ENCODE results near the gene UBA5.

UBA5 gene

DNA sequence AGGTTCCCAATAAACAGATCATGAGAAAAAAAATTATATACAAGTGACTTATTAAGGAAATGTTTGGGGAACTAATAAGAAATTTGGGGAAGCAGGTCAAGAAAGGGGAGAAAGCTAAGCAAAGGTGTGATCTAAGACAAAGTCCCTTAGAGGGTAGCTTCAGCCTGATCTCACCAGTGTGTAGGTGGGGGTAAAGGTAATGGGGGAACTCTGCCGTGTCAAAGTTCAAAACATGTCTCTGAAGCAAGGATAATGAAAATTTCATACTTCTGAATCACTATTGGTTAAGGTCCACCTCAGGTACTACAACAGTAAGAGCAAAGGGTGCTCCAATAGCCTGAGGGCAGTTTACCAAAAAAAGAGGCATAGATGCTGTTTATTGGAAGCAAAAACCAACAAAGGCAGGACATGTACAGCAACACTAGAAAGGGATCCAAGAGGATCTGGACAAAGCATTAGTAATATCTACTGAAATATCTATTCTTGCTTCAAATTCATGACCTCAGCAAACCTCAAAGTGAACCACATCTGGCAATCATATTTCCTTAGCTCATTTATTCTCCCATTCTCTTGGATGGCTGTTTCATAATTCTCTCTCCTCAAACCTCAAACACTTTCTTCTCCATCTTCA, 7.4 kb upstream of the UBA5 start:
- DNase-seq = no peak

DNA sequence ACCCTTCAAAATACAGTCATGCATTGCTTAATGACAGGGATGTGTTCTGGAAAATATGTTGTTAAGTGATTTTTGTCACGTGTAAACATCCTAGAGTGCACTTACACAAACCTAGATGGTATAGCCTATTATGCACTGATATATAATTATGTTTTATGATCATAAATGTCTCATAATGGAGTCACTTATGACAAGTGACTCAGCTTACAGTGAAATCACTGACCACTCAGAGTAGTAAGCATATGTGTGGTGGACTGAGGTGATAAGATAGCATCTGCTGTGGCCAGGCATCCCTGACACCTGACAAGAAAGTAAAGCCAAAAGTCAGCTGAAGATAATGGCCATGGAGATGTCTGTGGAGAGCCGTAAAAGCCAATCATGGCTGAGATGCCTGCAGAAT, 5.9 kb upstream of the UBA5 start:
- no peak for DNase-seq

DNA sequence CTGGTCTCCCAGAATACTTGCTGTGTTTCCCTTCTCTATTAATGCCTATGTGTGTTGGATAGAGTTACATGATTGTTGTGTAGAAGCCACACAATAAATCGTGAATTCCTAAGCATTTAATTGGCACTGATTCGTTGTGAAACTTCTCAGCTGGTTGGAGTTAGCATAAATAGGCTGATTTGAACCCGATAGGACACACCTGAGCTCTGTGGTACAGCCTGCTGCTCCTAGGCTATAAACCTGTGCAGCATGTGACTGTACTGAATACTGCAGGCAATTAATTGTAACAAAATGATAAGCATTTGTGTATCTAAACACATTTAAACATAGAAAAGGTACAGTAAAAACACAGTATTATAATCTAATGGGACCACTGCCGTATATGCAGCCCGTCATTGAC, 5.4 kb upstream of the UBA5 start:
- DNase-seq = no peak

DNA sequence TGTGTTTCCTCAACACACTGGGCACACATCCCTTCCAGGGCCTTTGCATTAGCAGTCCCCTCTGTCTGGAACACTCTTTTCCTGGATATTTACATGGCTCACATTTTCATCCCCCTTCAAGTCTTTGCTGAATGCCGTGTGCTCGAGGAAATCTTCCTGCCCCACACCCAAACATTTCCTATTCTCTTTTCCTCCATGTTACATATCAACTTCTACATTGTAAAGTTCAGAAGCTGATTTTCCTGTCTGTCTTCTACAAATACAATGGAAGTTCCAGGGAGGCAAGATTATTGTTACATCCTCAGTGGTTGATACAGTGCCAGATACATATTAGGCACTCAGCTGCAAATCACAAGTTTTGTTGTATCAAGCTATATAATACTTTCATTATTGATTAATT, 4.7 kb upstream of the UBA5 start:
- no peak for DNase-seq

DNA sequence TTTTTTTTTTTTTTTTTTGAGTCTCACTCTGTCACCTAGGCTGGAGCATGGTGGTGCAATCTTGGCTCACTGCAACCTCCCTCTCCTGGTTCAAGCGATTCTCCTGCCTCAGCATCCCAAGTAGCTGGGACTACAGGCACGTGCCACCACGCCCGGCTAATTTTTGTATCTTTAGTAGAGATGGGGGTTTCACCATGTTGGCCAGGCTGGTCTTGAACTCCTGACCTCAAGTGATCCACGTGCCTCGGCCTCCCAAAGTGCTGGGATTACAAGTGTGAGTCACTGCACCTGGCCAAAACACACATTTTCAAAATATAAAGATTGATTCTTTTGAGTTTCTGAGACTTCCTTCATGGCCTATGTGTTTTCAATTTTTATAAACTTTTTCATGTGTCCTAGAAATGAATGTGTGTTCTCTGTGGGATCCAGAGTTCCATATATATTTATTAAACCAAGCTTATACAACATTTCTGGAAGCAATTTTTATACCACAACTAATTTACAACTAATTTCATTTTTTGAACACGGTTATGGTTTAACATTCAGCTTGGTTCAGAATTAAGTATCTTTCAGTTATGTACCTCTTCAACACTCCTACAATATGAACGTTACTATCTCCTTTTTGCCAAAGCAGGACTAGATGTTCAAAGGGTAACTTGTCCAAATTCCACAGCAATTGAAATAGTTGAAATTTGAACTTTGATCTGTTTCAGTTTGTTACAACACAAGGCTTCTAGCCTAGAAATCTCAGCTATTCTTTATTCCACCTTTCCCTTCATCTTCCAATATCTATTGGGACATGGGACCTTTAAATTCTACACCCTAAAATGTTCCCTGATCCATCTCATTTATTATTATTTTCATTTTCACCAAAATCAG, 2.0 kb upstream of the UBA5 start:
- no peak for DNase-seq

DNA sequence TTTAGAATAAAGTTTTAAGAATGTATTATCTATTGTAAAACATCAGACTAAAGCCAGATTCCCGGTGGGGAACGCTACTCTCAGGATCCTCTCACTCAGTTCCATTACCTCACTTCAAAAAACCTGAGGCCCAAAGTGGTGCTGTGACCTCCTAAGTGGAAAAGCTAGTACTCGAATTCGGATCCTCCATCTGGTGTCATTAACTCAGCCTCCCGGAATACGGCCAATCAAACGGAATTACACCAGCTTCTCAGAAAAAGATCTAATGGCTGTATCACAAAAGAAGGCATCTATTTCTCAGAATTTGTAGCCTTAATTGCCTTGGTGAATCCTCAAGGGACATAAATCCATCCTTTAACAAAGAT, 1.1 kb upstream of the UBA5 start:
- DNase-seq = no peak

DNA sequence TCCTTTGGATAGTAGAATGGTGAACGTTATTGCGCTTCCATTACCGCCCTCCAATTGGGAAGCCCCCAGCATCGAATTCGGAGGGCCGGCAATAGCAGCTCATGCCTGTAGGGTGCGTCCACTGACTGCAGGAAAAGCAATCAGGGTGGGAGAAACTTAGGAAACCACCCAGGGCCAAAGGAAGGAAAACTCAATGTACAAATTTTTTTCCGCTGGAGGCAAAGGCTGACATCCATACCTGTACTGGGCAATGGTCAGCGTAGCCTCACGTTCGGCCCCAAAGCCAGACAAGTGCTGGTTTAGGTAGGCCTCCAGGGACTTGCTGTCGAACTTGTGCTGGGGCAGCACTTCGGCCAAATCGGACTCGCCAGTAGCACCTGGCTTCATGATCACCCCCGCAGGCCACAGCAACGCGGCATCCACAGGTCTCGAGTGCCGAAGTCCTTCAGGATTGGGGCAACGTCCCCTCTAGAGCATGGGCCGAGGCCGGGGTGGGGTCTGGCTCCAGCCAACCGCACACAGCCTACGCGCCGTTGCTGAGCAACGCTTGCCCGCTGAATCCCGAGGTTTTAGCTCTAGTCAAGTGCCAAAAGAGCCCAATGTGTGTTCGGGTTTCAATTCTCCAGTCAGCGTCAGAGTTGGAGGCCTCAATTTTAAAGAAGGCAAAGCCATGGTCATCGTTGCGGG, 621 bp upstream of the UBA5 start, which contains the start of gene ACAD11:
Gene ACAD11, minus strand, starts transcription at position 445 of the 687 bp plus-strand sequence. Its CDS starts 58 bp downstream, at position 387.
- peak; percentile 89 for DNase-seq

DNA sequence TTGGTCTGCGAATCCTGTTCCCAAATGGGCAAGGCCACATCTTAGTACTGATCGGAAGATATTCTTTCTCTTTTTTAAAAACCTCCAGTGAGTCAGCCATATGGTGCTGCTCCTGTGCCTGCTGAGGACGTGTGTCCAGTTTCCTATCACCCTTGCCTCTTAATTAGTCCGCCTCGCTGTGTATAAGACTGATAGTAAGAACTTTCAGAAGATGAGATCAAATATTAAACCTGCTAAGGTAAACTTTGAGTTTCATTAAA, 612 bp downstream of the UBA5 start:
- no peak for DNase-seq

DNA sequence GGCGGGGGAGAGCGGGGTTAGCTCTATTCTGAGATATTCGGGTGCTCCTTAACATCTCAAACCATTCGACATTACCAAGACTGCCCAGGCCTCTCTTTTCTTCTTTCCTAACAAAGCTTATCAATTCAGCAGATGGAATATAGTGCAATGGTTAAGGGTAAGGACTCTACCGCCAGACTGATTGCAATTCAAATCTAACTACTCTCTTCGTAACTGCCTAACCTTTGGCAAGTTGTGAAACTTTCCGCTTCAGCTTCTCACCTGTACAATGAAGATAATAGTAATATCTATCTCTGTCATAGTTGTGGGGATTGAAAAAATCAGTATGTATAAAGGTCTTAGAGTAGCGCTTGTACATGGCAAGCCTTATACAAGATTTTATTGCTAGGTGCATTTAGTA, 972 bp downstream of the UBA5 start:
- DNase-seq = peak; percentile 16

DNA sequence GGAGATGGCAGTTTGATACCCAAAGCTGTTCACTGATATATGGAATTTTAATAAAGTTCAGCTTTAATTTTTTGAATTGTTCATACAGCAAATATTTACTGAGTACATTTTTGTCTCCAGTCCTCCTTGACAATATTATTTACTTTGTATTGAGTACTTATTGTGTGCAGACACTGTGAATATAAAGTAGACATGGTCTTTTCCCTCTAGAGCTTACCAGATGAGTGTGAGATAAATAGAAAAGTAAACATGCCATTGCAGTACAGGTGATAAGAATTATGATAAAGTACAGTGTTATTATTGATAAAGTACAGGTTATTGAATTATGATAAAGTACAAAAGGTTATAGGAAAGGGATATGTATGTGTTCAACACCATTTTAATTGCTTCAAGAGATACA, 2.1 kb downstream of the UBA5 start:
- no peak for DNase-seq

DNA sequence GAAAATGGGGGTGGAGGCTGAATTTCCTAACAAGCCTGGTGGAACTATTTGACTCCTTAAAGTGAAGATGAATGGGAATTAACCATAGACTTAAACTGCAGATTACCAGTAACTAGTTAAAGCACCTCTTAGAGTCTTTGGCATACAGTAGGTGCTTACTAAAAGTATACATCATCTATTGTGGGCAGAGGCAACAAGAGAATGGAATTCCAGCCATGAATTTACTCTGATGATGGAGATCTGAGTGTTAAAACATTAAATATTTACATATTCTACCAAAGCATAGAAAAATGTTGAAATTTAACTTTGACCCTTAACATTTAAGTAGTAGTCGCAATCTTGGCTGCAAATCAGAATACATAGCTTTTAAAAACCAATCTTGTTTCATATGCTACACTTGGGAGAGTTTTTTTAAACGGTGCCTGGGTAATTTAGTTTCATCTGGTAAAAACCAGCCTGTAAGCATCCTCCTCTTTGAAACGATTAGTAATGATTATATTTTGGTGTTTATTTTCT, 5.2 kb downstream of the UBA5 start:
- no peak for DNase-seq

DNA sequence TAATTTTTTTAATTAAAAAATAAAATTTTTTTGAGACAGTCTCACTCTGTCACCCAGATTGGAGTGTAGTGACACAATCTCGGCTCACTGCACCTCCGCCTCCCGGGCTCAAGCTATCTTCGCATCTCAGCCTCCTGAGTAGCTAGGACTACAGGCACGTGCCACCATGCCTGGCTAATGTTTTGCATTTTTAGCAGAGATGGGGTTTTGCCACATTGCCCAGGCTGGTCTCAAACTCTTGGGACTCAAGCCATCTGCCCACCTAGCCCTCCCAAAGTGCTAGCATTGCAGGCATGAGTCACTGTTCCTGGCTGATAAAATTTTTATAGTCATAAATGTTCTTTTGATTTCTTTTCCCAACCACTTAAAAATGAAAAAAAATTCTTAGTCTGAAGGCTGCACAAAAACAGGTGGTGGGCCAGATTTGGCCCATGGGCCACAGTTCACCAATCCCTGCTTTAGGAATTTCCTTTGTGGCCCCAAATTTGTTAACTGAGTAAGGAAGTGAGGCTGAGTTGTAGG, 9.2 kb downstream of the UBA5 start:
- DNase-seq = no peak

DNA sequence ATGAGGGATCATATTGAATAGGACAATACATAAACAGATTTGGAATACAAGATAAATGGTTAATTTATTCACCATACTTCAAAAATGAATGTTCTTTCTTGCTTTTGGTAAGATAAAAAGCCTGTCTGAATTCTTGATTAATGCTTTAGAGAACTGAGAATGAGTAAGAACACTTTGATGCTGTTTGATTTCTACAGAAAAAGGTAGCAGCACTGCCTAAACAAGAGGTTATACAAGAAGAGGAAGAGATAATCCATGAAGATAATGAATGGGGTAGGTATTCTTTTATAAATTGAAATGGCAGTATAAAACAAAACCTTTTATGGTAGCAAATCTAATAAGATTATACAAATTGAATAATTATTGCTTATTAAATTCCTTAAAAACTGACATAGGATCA, 15.3 kb downstream of the UBA5 start:
- DNase-seq = no peak

DNA sequence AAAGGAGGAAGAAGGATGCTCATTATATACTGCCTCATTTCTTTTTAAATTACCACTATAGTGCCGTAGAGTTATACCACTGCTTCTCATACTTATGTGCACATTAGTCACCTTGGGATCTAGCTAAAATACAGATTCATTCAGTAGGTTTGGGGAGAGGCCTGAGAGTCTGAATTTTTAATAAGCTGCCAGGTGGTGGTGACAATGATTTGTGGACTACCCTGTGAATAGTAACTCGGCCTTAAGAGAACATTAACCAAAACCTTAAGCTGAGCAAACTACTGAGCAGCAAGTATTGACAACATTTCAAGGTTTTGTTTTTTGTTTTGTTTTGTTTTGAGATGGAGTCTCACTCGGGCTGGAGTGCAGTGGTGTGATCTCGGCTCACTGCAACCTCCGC, 19.8 kb downstream of the UBA5 start:
- no peak for DNase-seq

DNA sequence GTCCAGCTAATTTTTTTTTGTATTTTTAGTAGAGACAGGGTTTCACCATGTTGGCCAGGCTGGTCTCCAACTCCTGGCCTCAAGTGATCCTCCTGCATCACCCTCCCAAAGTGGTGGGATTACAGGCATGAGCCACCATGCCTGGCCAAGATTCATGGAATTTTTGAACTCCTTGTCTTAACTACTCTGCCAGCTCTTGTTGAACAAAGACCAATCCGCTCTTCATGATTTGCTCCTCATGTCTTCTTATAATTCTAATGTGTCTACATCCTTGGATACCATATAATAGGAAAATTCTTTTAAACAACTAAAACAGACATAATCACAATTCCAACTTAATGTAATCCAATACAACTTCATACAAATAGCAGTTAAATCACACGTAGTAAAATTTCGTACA, 21.3 kb downstream of the UBA5 start:
- DNase-seq = no peak

DNA sequence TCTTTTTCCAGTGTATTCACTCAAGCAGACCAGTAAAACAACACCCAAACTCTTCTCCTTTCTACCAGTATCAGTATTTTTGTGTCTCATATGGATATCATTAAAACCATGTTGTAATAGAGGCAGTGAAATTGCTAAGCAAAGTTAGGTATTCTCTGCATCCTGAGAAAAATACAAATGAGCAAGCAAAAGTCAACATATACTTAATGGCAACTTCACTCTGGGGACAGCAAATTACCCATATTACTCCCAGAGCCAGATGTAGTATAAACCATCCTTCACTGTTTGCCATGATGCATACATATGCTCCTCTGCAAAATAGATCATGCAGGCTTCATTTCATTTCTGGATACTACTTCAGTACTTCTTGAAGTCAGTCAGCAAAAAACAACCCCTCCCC, 22.1 kb downstream of the UBA5 start:
- DNase-seq = no peak

DNA sequence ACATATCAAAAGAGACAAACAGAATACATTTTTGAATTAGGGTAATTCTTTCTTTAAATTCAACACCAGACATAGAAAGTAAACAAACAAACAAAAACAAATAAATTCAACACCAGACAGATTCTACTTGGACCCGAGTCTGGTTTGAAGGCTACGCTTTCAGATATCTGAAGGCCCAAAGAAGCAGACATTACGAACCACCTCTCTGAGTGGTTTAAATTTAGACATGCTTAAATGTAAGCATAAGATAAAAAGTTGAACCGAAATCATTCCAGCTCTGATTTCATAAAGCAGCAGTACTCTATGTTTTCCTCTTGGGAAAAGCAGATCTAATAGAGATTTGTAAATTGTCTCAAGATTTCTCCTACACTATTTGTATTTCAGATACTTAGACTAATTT, 29.9 kb downstream of the UBA5 start:
- DNase-seq = no peak

DNA sequence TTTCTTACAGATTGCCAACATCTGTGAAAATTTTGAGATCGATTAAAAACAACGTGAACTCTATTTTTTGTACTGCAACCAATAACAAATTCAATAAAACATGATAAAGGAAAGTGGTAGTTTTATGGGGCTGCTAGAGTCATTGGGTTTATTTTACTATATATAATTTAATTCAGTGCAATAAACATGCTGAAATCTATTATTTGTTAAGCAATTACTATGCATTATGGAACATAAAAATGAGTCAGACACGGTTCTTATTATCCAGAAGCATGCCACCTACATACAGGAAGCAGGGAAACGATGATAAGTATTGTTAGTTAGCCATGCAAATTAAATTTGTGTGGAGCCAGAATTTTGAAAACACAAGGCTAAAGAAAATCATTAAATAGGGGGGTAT, 34.9 kb downstream of the UBA5 start:
- no peak for DNase-seq

DNA sequence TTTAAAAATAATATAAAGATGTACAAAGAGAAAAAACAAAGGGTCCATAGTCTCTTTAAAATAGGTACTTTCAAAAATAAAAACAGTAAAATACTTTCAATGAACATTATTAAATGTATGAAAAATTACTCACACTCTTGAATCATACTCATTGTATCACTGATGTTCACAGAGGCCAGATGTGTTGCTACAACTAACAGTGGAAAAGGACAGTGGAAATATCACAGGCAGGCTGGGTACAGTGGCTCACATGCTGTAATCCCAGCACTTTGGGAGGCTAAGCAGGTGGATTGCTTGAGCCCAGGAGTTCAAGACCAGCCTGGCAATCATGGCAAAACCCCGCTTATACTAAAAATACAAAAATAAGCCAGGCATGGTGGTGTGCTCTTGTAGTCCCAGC, 35.3 kb downstream of the UBA5 start:
- DNase-seq = no peak

DNA sequence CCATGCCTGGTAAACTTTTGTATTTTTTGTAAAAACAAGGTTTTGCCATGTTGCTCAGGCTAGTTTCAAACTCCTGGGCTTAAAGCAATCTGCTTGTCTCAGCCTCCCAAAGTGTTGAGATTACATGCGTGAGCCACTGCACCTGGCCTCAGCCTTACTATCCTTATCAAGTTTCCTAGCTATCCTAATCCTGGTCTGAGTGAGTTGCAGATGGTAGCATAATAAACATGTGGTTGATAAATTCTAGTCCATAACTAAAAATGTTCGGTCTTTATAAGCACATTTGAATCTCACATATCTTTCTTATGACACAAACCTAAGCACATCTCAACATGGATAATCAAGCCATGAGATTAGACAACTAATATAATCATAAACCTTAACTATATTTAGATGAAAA, 43.6 kb downstream of the UBA5 start:
- DNase-seq = no peak

DNA sequence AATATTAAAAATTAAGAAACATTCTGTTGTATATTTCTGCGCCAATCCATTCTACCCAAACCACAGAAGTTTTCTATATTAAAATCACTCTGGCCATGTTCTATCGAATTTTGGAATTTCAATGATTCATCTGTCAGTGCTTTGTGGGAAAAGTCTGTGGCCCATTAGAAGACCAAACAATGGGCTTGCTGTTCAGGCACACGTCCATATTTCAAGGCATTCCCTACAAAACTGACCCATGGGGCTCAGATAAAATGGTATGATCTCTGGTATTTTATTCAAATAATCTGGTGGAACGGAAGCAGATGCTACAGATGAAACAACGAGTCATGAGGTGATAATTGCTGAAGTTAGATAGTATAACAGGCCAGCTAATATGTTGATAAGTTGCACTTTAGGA, 49.6 kb downstream of the UBA5 start:
- DNase-seq = no peak

DNA sequence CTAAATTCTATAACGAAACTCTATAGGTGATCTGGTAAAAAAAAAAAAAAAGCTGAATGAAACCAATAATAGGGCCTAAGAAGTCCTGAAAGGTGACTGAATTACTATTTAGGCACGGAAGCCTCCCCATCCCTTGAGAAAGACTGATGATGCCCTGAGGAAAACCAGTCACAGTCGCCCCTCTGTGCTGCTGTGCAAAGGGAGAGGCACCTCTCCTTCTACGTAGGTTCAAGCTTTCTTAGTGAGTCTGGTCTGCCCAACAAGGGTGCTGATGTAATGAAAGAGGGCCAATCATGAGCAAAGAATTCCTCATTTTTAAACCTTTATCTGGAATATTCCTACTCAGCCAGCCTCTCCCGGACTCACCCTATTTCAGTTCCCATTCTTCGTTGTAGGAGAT, 50.2 kb downstream of the UBA5 start:
- no peak for DNase-seq

DNA sequence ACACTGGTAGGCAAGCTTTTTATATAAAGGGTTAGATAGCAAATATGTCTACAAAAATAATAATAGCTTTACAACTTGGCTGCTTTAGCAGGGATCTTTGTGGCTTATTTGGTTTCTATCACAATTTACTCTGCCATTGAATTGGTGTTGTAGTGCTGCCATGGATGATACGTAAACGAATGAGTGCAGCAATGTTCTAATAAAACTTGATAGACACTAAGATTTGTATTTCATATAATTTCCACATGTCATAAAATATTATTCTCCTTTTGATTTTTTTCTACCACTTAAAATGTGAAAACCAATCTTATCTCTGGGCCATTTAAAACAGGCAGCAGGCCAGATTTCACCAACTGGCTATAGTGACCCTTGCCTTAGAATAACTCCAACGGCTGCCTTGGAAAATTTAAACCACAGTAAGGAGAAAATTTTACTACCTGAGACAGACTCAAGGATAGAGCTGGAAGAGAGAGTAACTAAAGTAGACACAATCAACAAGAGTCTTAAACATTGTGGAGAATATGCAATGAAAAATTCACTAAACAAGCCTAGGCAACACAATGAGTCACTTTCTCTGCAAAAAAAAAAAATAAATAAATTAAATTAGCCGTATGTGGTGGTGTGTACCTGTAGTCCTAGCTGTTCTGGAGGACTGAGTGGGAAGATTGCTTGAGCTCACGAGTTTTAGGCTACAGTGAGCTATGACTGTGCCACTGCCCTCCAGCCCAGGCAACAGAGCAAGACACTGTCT, 54.0 kb downstream of the UBA5 start:
- DNase-seq = no peak

Measured in right kidney (tissue), 1 donor.